A673 (cell line): Measurements from ENCODE around the gene YEATS4. TPM values are rescaled to one million over a fixed set of nuclear protein-coding genes. Genes with fewer than 3 reads are reported as not detected.

Experiments
- BruUV-seq: library from RNA; stranded (reverse); fragments of 400-500 nt; replicated peaks from 2 replicates; lab custom pipeline; 2021; lab: Mats Ljungman, UMichigan
- CTCF ChIA-PET: fragments of 300-600 bp; sonication (Branson Sonifier 250); formaldehyde crosslinking; loops from one replicate; lab custom pipeline; 2022; ENCODE audit warnings: antibody characterized with exemption; lab: Charles Lee
- POLR2A ChIA-PET: fragments of 300-600 bp; sonication (Branson Sonifier 250); formaldehyde crosslinking; loops from one replicate; lab custom pipeline; 2022; ENCODE audit warnings: antibody characterized with exemption; ENCODE audit not compliant: low non-redundant PET; lab: Charles Lee
- DNase-seq: peaks from one replicate; pipeline ENCODE4 v3.0.0-alpha.2; 2015; ENCODE audit warnings: low spot score
- H3K27ac ChIP-seq: fragments of 200-600 bp; sonication (generic); 2 replicates; pipeline ENCODE4 v1.5.1; 2016; ENCODE audit warnings: mixed run types, low read depth, mild to moderate bottlenecking, mixed read lengths, antibody characterized with exemption, low read length; ENCODE audit not compliant: poor library complexity, severe bottlenecking
- H3K27me3 ChIP-seq: fragments of 200-600 bp; sonication (generic); replicated peaks from 2 replicates; pipeline ENCODE4 v1.6.1; 2017; ENCODE audit warnings: mixed run types, low read depth, mild to moderate bottlenecking, mixed read lengths, antibody characterized with exemption, low read length; ENCODE audit not compliant: insufficient read depth, poor library complexity
- H3K36me3 ChIP-seq: fragments of 200-600 bp; sonication (generic); 2 replicates; pipeline ENCODE4 v1.6.1; 2016; ENCODE audit warnings: mixed run types, mild to moderate bottlenecking, mixed read lengths, antibody characterized with exemption, low read length; ENCODE audit not compliant: insufficient read depth, poor library complexity, severe bottlenecking
- H3K4me1 ChIP-seq: fragments of 200-600 bp; sonication (generic); 2 replicates; pipeline ENCODE4 v1.6.1; 2017; ENCODE audit warnings: mixed run types, mild to moderate bottlenecking, mixed read lengths, antibody characterized with exemption, low read length; ENCODE audit not compliant: insufficient read depth, poor library complexity, severe bottlenecking
- H3K4me3 ChIP-seq: fragments of 200-600 bp; sonication (generic); 2 replicates; pipeline ENCODE4 v1.5.1; 2016; ENCODE audit warnings: low read depth, mixed run types, mild to moderate bottlenecking, mixed read lengths, low read length; ENCODE audit not compliant: poor library complexity, severe bottlenecking
- H3K9me3 ChIP-seq: fragments of 200-600 bp; sonication (generic); 2 replicates; pipeline ENCODE4 v1.6.1; 2016; ENCODE audit warnings: mixed run types, low read depth, mild to moderate bottlenecking, mixed read lengths, antibody characterized with exemption, low read length; ENCODE audit not compliant: poor library complexity, severe bottlenecking
- EZH2 ChIP-seq: fragments of 200-600 bp; sonication (generic); IDR thresholded peaks from 2 replicates; pipeline ENCODE4 v1.6.1; 2017; ENCODE audit warnings: borderline replicate concordance, low read depth, mild to moderate bottlenecking, mixed read lengths, antibody characterized with exemption, low read length; ENCODE audit not compliant: poor library complexity, severe bottlenecking
- intact Hi-C: fragments of 100-400 bp; cut with micrococcal nuclease; formaldehyde crosslinking; loops from one replicate; pipeline ENCODE4 v1.10.0; 2022; ENCODE audit not compliant: unreplicated experiment
- total RNA-seq: library from RNA; stranded (reverse); gene quantifications from 2 replicates; pipeline ENCODE4 v1.2.3, GENCODE V29; 2021
- TF ChIP-seq, protein P1 (sequence below): fragments of 300-800, 200-600 bp; sonication (generic); conservative IDR thresholded peaks from 2 replicates; pipeline ENCODE4 v1.5.1; 2017; ENCODE audit warnings: low read depth, mild to moderate bottlenecking, antibody characterized with exemption, low read length, moderate library complexity, mixed read lengths

Gene YEATS4
- total RNA-seq, 1 experiment from 2014 or later: 43.7 TPM

DNA sequence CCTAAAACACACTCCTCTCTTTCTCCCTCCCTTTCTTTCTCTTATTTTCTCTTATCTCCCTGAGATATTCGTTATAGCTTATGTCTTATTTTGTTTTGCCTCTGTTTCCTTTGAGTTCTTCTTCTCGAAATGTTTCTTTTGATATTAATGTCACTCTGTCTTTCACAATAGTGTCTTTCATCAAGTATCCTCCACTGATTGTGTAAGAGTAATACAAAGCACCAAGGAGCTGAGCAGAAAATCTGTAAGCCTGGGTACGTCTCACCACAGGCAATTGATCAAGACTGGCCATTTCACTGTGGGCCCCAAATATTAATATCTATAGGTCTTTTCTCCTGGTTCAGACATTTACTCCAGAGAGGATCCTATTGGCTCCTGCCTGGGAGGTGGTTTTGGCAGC lies 16.2 kb upstream of the YEATS4 start:
- Histone ChIP-seq H3K27me3 (no peaks in the 10 kb centered on the region), H3K9me3 (no peaks in the 10 kb centered on the region), H3K27ac (no peak overlapping the region), H3K4me3 (no peak overlapping the region), H3K36me3 (no peaks in the 10 kb centered on the region), H3K4me1 (no peaks in the 10 kb centered on the region)
- CTCF ChIA-PET: no interaction called here
- POLR2A ChIA-PET: no interaction called here
- no peak for DNase-seq
- intact Hi-C loops: no loop called here
- TF ChIP-seq, protein P1, sequence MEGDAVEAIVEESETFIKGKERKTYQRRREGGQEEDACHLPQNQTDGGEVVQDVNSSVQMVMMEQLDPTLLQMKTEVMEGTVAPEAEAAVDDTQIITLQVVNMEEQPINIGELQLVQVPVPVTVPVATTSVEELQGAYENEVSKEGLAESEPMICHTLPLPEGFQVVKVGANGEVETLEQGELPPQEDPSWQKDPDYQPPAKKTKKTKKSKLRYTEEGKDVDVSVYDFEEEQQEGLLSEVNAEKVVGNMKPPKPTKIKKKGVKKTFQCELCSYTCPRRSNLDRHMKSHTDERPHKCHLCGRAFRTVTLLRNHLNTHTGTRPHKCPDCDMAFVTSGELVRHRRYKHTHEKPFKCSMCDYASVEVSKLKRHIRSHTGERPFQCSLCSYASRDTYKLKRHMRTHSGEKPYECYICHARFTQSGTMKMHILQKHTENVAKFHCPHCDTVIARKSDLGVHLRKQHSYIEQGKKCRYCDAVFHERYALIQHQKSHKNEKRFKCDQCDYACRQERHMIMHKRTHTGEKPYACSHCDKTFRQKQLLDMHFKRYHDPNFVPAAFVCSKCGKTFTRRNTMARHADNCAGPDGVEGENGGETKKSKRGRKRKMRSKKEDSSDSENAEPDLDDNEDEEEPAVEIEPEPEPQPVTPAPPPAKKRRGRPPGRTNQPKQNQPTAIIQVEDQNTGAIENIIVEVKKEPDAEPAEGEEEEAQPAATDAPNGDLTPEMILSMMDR: no peak
- TF ChIP-seq EZH2: no peak
- BruUV-seq: no TSS peak

DNA sequence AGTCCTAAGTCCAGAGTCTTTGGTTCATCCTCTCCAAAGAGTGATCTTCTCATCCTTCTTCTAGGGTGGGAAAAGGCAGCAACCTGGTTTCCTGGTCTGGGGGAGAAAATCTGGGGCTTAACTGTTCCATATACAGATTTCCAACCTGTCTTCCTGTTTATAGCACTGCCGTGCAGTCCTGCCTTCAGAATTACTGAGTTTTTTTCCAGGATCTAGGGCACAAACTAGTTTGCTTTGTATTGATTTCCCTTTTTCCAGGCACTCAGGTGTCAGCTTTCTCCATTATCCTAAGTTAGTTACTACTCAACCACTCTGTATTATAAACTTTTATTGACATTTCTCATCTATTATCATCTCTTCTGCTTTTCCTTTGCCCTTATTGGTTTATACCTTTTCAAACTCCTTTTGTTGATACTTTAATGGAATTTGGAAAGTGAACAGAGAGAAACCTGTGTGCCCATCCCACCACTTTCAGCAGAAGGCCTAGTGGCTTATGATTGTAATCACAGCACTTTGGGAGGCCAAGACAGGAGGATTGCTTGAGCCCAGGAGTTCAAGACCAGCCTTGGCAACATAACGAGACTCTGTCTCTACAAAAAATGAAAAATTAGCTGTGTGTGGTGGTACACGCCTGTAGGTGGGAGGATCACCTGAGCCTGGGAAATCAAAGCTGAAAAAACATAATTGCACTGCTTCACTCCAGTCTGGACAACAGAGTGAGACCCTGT lies 15.5 kb upstream of the YEATS4 start:
- H3K4me1 ChIP-seq: no peaks in the 10 kb centered on the region
- H3K4me3 ChIP-seq: no peak overlapping the region
- TF ChIP-seq, protein P1: no peak
- TF ChIP-seq EZH2: no peak
- no peaks in the 10 kb centered on the region for H3K9me3 ChIP-seq
- H3K27me3 ChIP-seq: no peaks in the 10 kb centered on the region
- ChIA-PET CTCF (no interaction called here), POLR2A (no interaction called here)
- DNase-seq: no peak
- H3K36me3 ChIP-seq: no peaks in the 10 kb centered on the region
- no TSS peak for BruUV-seq
- no peak overlapping the region for H3K27ac ChIP-seq
- intact Hi-C loops: no loop called here

DNA sequence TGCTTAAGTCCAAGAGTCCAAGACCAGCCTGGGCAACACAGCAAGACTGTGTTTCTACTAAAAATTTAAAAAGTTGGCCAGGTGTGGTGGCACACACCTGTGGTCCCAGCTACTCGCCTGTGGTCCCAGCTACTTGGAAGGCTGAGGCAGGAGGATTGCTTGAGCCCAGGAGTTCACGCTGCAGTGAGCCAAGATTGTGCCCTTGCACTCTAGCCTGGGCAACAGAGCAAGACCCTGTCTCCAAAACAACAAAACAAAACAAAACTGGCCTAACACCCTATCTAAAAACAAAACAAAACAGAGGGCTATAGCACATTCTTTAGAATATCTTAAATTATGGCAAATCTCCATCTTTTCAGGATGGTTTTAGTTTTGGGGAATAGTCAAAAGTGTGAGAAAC lies 14.5 kb upstream of the YEATS4 start:
- no peak for TF ChIP-seq EZH2
- TF ChIP-seq, protein P1: no peak
- no peaks in the 10 kb centered on the region for H3K9me3 ChIP-seq
- BruUV-seq: no TSS peak
- CTCF ChIA-PET: no interaction called here
- intact Hi-C loops: no loop called here
- no peak for DNase-seq
- no peak overlapping the region for H3K4me3 ChIP-seq
- peaks cover 5% of the 10 kb centered on the region for H3K27me3 ChIP-seq
- no peaks in the 10 kb centered on the region for H3K4me1 ChIP-seq
- POLR2A ChIA-PET: no interaction called here
- H3K27ac ChIP-seq: no peak overlapping the region
- no peaks in the 10 kb centered on the region for H3K36me3 ChIP-seq
